ENCODE data around the gene PROX1. TPM values are rescaled to one million over a fixed set of nuclear protein-coding genes. Genes with fewer than 3 reads are reported as not detected.

PROX1 gene
- total and polyA plus RNA-seq, 2 of the 8 experiments (the other 6 are each of a cell fraction or from before 2014, with no cell fraction given): 0.30 to 2.0 TPM

- Histone ChIP-seq H3K4me2 (ENCODE audit: insufficient read depth in 1 of 2, low read depth in 2 of 2, low read length in 2 of 2) (no peak overlapping the region), H4K91ac (replicated peaks; ENCODE audit: insufficient read length, low read length) (no peak overlapping the region), H3K23me2 (ENCODE audit: low read depth, low read length) (no peaks in the 10 kb centered on the region), H3K56ac (replicated peaks; ENCODE audit: insufficient read length, low read depth, low read length) (no peak overlapping the region), H2BK15ac (ENCODE audit: low read length) (no peak overlapping the region), H3K14ac (ENCODE audit: insufficient read length) (no peak overlapping the region), H2AK5ac (ENCODE audit: low read depth, low read length) (no peak overlapping the region), H3K23ac (ENCODE audit: insufficient read length) (no peak overlapping the region), H3K4ac (replicated peaks; ENCODE audit: insufficient read length, low read depth, low read length) (no peak overlapping the region), H3K79me1 (ENCODE audit: low read depth, low read length) (no peaks in the 10 kb centered on the region), H3K79me2 (ENCODE audit: control insufficient read depth in 1 of 2, insufficient read depth in 2 of 2, low read length in 2 of 2) (no peaks in the 10 kb centered on the region), H3K4me3 (ENCODE audit: extremely low read depth in 1 of 4, insufficient read depth in 2 of 4, low read depth in 3 of 4, low read length in 4 of 4) (no peak overlapping the region), H2BK20ac (ENCODE audit: low read length) (no peak overlapping the region), H4K20me1 (replicated peaks in 1 of 2; ENCODE audit: control insufficient read depth in 1 of 2, insufficient read depth in 2 of 2, low read length in 2 of 2) (no peaks in the 10 kb centered on the region), H3K9me3 (ENCODE audit: insufficient read depth in 2 of 2, low read depth in 1 of 2, low read length in 1 of 2) (no peaks in the 10 kb centered on the region), H3K18ac (ENCODE audit: extremely low read depth, low read length) (no peak overlapping the region), H2BK12ac (ENCODE audit: low read depth, low read length) (no peak overlapping the region), H3K27me3 (replicated peaks in 1 of 4; ENCODE audit: control insufficient read depth in 3 of 4, extremely low read depth in 1 of 4, insufficient read depth in 3 of 4, low read length in 3 of 4) (no peaks in the 10 kb centered on the region), H3K36me3 (ENCODE audit: control insufficient read depth in 2 of 4, insufficient read depth in 4 of 4, low read length in 3 of 4) (no peaks in the 10 kb centered on the region), H2BK5ac (ENCODE audit: low read depth, low read length) (no peak overlapping the region), H4K8ac (ENCODE audit: extremely low read depth, insufficient read depth, low read length) (no peak overlapping the region), H3K4me1 (replicated peaks in 1 of 4; ENCODE audit: control insufficient read depth in 3 of 4, insufficient read depth in 4 of 4, low read length in 3 of 4) (peaks cover 0 to 2% (median 0%) of the 10 kb centered on the region in 4 experiments; a peak in 1 of 7 replicates), H3K9ac (replicated peaks in 1 of 4; ENCODE audit: extremely low read depth in 1 of 4, low read depth in 3 of 4, low read length in 3 of 4) (no peak overlapping the region), H3K27ac (ENCODE audit: low read depth, low read length) (no peak overlapping the region), H2AFZ (ENCODE audit: low read length) (no peak overlapping the region), H4K5ac (ENCODE audit: insufficient read length, low read depth, low read length) (no peak overlapping the region), H2BK120ac (replicated peaks; ENCODE audit: low read depth, low read length) (no peak overlapping the region)
- FAIRE-seq: no peak
- CTCF ChIA-PET (ENCODE audit: partially characterized antibody): interaction anchor here (1.0 to 1.4 kb wide), 3 partner anchors 15 to 37 kb away, joined by 3 read pairs; no protein-coding TSS in a partner anchor
- POLR2A ChIA-PET (ENCODE audit: partially characterized antibody): no interaction called here
- no peak for DNase-seq (ENCODE audit: low read depth in 1 of 2, low spot score in 2 of 2)
- WGBS, 2 experiments (ENCODE audit: extremely low coverage in 1 of 2, insufficient coverage in 1 of 2, insufficient read length in 1 of 2, insufficient replicate concordance in 2 of 2, low coverage in 1 of 2, low lambda C conversion rate in 2 of 2, missing lambda C conversion rate in 1 of 2): 90% methylated on average over 2 of the region's 2 CpGs; no CpG with 5 or more reads in 1 of the 2 experiments
- TF ChIP-seq RBBP5 (IDR thresholded peaks at IDR 0.05; ENCODE audit: borderline replicate concordance, low read depth, low read length) (no peak), TCF12 (IDR thresholded peaks at IDR 0.05; ENCODE audit: low read depth, low read length) (no peak), ASH2L (IDR thresholded peaks at IDR 0.05; ENCODE audit: low read length) (no peak), NRF1 (IDR thresholded peaks at IDR 0.05; ENCODE audit: low read depth, low read length) (no peak), TAF1 (IDR thresholded peaks at IDR 0.05; ENCODE audit: low read depth, low read length) (no peak)
Measured at GRCh38 chr1:214085325-214085724, 97.6 kb downstream of the PROX1 start.
